ENCODE results near the gene PRSS36. TPM values are rescaled to one million over a fixed set of nuclear protein-coding genes. Genes with fewer than 3 reads are reported as not detected.

Gene PRSS36
- total and polyA plus RNA-seq, 12 donors: 0.30 to 3.4 (median 1.3) TPM

DNA sequence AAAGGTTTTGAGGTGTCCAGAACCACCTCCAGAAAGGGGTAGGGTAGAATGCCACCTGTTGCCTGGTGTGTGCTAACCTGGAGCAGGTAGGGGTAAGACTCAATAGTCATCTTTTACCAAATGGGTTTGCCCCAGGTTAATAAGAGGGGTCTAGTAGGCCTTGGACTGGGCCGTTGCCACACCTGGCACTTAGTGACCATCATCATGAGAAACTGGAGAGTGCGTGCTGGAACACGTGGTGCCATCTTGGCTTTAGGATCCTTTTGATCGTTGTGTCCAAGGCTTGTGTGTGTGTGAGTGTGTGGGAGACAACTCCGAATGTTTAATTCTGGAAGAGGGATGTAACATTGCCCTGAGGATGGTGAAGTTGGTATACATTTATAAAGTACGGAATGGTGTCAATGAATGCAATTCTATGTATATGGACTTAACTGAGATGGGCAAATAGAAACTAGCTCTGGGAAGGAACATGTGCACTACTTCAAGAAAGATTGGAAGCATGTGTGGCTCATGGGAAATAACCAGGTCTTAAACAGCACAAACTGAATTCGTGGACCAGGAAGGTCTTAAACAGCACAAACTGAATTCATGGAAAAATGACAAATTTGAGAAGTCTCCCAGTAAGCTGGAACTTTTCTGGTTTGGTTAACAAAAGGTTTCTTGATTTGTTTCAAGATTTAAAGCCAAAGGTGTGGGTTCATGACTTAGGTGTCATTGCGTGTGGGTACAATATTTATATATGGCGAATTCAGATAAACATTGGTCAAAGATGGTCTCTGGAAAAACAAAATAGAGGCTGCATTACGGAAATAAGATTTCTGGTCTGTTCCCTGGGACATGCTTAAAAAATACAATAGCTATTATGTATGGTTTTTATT is 37.3 kb upstream of the PRSS36 start:
- TF ChIP-seq, protein P1, sequence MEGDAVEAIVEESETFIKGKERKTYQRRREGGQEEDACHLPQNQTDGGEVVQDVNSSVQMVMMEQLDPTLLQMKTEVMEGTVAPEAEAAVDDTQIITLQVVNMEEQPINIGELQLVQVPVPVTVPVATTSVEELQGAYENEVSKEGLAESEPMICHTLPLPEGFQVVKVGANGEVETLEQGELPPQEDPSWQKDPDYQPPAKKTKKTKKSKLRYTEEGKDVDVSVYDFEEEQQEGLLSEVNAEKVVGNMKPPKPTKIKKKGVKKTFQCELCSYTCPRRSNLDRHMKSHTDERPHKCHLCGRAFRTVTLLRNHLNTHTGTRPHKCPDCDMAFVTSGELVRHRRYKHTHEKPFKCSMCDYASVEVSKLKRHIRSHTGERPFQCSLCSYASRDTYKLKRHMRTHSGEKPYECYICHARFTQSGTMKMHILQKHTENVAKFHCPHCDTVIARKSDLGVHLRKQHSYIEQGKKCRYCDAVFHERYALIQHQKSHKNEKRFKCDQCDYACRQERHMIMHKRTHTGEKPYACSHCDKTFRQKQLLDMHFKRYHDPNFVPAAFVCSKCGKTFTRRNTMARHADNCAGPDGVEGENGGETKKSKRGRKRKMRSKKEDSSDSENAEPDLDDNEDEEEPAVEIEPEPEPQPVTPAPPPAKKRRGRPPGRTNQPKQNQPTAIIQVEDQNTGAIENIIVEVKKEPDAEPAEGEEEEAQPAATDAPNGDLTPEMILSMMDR (IDR thresholded peaks at IDR 0.05): no peak
- 83 to 86% methylated on average over 10 of the region's 10 CpGs for WGBS, 2 donors
- Histone ChIP-seq H3K4me1 (peaks cover 8 to 59% (median 19%) of the 10 kb centered on the region in 9 donors), H3K27me3 (no peaks in the 10 kb centered on the region), H3K36me3 (peaks cover 7 to 100% (median 91%) of the 10 kb centered on the region in 9 donors), H3K27ac (no peak overlapping the region), H3K4me3 (no peak overlapping the region), H3K9me3 (no peaks in the 10 kb centered on the region)
- no peak for DNase-seq
- intact Hi-C loops (cut with DNase I): loop anchor here in 4 of 10 donors (2.0 to 10.0 kb wide), 4 partner anchors 14 to 268 kb away; partner anchors contain the start of genes ARMC5 (in 3 of the 4), ZNF646 (in 1 of the 4), ZNF668 (in 1 of the 4) and ZNF843 (in 1 of the 4)
- no peak for ATAC-seq

DNA sequence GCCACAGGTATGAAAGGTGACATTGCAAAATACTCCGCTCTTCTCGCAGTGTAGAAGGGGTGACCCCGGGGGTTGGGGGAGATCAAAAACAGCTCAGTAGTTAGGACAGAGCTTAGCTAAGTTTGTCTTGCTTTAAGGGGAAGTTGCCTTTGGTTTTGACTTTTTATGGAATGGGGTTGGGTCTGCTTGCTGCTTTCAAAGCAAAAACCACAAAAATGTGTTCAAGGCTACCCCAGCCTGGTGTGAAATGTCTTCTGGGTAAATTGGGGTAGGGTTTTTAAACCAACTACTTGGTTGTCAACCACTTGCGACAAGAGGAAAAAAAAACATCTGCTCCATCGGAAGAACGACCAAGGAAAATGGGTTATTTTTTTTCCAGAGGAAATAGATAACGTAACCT is 36.3 kb upstream of the PRSS36 start:
- 78 to 81% methylated on average over 7 of the region's 7 CpGs for WGBS, 2 donors
- Histone ChIP-seq H3K4me1 (peaks cover 10 to 69% (median 28%) of the 10 kb centered on the region in 9 donors), H3K9me3 (no peaks in the 10 kb centered on the region), H3K4me3 (no peak overlapping the region), H3K27ac (peak overlapping the region in 1 of 10 donors; percentile 72), H3K27me3 (no peaks in the 10 kb centered on the region), H3K36me3 (peaks cover 7 to 94% (median 81%) of the 10 kb centered on the region in 9 donors)
- TF ChIP-seq, protein P1 (IDR thresholded peaks at IDR 0.05): no peak
- ATAC-seq (no peak), DNase-seq (no peak)
- intact Hi-C loops (cut with DNase I): loop anchor here in 4 of 10 donors (2.0 to 10.0 kb wide), 4 partner anchors 15 to 269 kb away; partner anchors contain the start of genes ARMC5 (in 3 of the 4), ZNF646 (in 1 of the 4), ZNF668 (in 1 of the 4) and ZNF843 (in 1 of the 4)

- Histone ChIP-seq H3K4me3 (no peak overlapping the region), H3K4me1 (peaks cover 10 to 71% (median 33%) of the 10 kb centered on the region in 9 donors), H3K9me3 (no peaks in the 10 kb centered on the region), H3K27me3 (no peaks in the 10 kb centered on the region), H3K27ac (peak overlapping the region in 1 of 10 donors; percentile 72), H3K36me3 (peaks cover 7 to 85% (median 73%) of the 10 kb centered on the region in 9 donors)
- TF ChIP-seq, protein P1 (IDR thresholded peaks at IDR 0.05): no peak
- WGBS, 2 donors: 66 to 68% methylated on average over 5 of the region's 5 CpGs
- intact Hi-C loops (cut with DNase I): loop anchor here in 4 of 10 donors (10.0 kb wide), 3 partner anchors 111 to 269 kb away; partner anchors contain the start of genes ARMC5 (in 3 of the 4), ZNF646 (in 1 of the 4), ZNF668 (in 1 of the 4) and ZNF843 (in 1 of the 4)
- DNase-seq (no peak), ATAC-seq (no peak)
These were observed 35.5 kb upstream of the PRSS36 start for GRCh38 chr16:31185339-31185738.

DNA sequence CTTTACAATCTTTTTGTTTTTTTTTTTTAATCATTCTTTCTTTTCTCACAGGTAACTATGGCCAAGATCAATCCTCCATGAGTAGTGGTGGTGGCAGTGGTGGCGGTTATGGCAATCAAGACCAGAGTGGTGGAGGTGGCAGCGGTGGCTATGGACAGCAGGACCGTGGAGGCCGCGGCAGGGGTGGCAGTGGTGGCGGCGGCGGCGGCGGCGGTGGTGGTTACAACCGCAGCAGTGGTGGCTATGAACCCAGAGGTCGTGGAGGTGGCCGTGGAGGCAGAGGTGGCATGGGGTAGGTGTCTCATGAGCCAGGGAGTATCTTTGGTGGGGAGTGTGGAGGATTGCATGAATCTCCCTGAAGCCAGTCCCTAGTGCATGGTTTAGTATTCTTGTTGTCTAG is 35.0 kb upstream of the PRSS36 start:
- WGBS, 2 donors: 97 to 98% methylated on average over 14 of the region's 14 CpGs
- ATAC-seq (no peak), DNase-seq (no peak)
- Histone ChIP-seq H3K4me3 (no peak overlapping the region), H3K36me3 (peaks cover 5 to 81% (median 68%) of the 10 kb centered on the region in 9 donors), H3K4me1 (peaks cover 10 to 71% (median 33%) of the 10 kb centered on the region in 9 donors), H3K27me3 (no peaks in the 10 kb centered on the region), H3K9me3 (no peaks in the 10 kb centered on the region), H3K27ac (peak overlapping the region in 1 of 10 donors; percentile 72)
- intact Hi-C loops (cut with DNase I): loop anchor here in 6 of 10 donors (5.0 to 10.0 kb wide), 6 partner anchors 43 to 270 kb away; partner anchors contain the start of genes ARMC5 (in 3 of the 6), ZNF843 (in 3 of the 6), KAT8 (in 1 of the 6) and ZNF646 (in 1 of the 6)
- TF ChIP-seq, protein P1 (IDR thresholded peaks at IDR 0.05): no peak

Data from heart right ventricle (tissue), 16 donors.